Measurements from ENCODE around the gene BCL11A.

BCL11A gene

DNA sequence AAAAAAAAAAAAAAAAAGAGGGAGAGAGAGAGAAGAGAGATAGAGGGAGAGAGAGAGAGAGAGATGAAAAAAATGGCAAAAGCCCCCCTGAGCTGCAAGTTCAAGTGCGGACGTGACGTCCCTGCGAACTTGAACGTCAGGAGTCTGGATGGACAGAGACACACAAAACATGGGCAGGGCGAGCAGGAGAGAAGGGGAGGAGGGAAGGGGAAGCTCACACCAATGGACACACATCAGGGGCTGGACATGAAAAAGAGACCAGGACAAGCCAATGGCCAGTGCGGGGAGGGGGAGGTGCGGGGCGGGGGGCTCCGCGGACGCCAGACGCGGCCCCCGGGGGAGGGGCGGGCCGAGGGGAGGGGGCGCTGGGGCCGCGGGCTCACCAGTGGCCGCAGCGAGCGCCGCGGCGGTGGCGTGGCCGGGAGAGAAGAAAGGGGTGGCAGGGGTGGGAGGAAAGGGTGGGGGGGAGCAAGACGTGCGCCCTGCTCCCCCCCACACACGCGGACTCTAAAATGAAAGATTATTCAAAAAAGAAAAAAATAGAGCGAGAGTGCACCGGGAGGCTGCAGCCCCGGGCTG, at the start of gene BCL11A:
TSS of gene BCL11A (minus strand) at position 160 of the 579 bp plus-strand sequence. CDS start 384 bp downstream, outside the sequence.
- no peaks in the 10 kb centered on the region for H3K36me3 Mint-ChIP-seq (ENCODE audit: low read depth)
- no peak for DNase-seq
- H3K4me1 Mint-ChIP-seq (ENCODE audit: low read depth), result peaks cover 55% of the 10 kb centered on the region
- peaks cover 79% of the 10 kb centered on the region for H3K27me3 Mint-ChIP-seq
- H3K27ac Mint-ChIP-seq, result peak within 1 kb of the TSS; percentile 63
- peak within 1 kb of the TSS; percentile 75 for H3K4me3 Mint-ChIP-seq
- H3K9me3 Mint-ChIP-seq, result no peaks in the 10 kb centered on the region

DNA sequence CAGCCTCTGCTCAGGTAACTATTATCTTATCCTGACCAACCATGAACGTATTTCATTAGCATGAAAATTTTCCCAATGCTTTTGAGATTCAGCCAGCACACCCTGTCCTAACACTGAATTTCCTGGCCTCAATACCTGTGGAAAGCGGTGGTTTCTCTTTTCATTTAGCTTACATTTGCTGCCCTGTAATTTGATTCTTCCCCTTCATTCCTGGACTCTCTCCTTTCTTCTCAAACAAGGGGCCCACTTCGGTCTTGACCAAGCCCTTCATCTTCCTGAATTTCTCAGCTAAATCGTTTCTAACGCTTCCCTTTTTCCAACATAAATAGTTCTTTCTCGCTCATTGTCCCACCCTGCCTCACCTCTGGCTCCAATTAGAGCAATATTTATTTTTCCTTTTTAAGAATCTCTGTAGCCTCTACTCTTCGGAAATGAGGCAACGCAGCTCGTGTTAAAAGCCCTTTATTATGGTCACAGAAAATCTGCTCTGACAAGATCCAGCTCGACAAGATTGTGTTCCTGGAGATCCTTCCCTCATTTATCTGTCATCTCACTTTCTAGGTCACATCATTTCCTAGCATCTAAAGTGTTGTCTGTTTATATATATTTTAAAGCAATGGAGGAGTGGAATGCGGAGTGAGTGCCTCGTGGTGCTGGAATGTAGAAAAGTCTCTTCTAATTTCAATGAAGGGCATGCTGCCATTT, 49.5 kb upstream of the BCL11A start:
- H3K9me3 Mint-ChIP-seq, result no peaks in the 10 kb centered on the region
- peaks cover 5% of the 10 kb centered on the region for H3K27me3 Mint-ChIP-seq
- no peak for DNase-seq
- no peaks in the 10 kb centered on the region for H3K4me1 Mint-ChIP-seq (ENCODE audit: low read depth)
- no peak overlapping the region for H3K27ac Mint-ChIP-seq
- no peaks in the 10 kb centered on the region for H3K36me3 Mint-ChIP-seq (ENCODE audit: low read depth)
- H3K4me3 Mint-ChIP-seq, result no peak overlapping the region

DNA sequence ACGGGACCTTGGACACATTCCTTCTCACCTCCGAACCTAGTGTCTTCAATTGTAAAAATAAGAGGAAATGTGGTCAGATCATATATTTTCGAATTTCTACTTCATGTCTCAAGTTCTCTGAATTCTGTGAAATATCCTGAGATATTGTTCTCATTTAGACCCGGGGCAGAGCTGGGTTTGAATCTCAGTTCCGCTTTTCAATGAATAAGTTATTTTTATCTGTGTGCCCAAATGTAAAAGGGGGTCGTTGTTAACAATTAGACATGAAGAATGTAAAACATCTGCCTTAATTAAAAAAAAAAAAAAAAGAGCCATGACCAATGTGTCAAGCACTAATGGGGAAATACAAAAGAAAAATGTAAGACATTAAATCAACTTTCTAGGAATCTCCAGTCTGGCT, 48.9 kb upstream of the BCL11A start:
- no peaks in the 10 kb centered on the region for H3K4me1 Mint-ChIP-seq (ENCODE audit: low read depth)
- H3K4me3 Mint-ChIP-seq, result no peak overlapping the region
- DNase-seq, result no peak
- H3K9me3 Mint-ChIP-seq, result no peaks in the 10 kb centered on the region
- no peak overlapping the region for H3K27ac Mint-ChIP-seq
- peaks cover 5% of the 10 kb centered on the region for H3K27me3 Mint-ChIP-seq
- no peaks in the 10 kb centered on the region for H3K36me3 Mint-ChIP-seq (ENCODE audit: low read depth)

DNA sequence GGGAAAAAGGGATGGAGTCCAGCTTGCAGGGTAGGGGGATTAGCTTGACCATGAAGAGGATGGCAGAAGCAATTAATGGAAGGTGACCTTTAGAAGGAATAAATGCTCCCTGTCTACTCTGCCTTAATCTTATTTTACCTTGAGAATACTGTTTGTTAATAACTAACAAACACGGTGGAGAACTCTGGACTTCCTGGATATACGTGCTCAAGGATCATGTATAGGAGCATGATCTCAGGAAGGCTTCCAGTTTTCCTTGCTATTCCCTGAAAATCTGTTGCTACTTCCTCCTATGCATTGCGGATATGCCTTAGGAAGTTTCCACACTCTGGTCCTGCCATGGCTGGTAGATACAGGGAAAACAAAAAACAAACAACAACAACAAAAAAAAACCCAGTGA, 44.8 kb upstream of the BCL11A start:
- DNase-seq, result no peak
- Mint-ChIP-seq H3K4me1 (ENCODE audit: low read depth) (no peaks in the 10 kb centered on the region), H3K27ac (no peak overlapping the region), H3K9me3 (no peaks in the 10 kb centered on the region), H3K36me3 (ENCODE audit: low read depth) (no peaks in the 10 kb centered on the region), H3K4me3 (no peak overlapping the region), H3K27me3 (peaks cover 8% of the 10 kb centered on the region)

DNA sequence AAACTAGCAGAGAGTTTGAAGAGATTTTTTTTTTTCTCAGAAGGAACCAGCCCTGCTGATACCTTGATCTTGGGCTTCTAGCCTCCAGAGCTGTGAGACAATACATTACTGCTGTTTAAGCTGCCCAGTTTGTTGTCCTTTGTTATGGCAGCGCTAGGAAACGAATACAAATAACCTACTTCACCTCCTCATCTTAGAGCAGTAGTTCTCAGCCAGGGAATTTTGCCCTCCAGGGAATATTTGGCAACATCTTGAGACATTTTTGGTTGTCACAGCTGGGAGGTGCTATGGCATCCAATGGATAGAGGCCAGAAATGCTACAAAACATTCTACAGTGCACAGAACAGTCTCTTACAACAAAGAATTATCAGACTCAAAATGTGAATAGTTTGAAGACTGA, 43.9 kb upstream of the BCL11A start:
- H3K4me3 Mint-ChIP-seq, result no peak overlapping the region
- peaks cover 6% of the 10 kb centered on the region for H3K9me3 Mint-ChIP-seq
- peaks cover 13% of the 10 kb centered on the region for H3K27me3 Mint-ChIP-seq
- no peaks in the 10 kb centered on the region for H3K4me1 Mint-ChIP-seq (ENCODE audit: low read depth)
- H3K27ac Mint-ChIP-seq, result no peak overlapping the region
- H3K36me3 Mint-ChIP-seq (ENCODE audit: low read depth), result no peaks in the 10 kb centered on the region
- no peak for DNase-seq

DNA sequence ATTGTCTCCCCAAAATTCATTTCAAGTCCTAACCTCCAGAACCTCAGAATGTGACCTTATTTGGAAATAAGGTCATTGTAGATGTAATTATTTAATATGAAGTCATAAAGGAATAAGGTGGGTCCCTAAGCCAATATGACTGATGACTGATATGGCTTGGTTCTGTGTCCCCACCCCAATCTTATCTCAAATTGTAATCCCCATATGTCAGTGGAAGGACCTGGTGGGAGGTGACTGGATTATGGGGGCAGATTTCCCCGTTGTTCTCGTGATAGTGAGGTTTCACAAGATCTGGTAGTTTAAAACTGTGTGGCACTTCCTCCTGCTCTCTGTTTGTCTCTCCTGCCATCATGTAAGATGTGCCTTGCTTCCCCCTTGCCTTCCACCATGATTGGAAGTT, 43.0 kb upstream of the BCL11A start:
- peaks cover 14% of the 10 kb centered on the region for H3K27me3 Mint-ChIP-seq
- no peak for DNase-seq
- H3K9me3 Mint-ChIP-seq, result peaks cover 8% of the 10 kb centered on the region
- H3K4me3 Mint-ChIP-seq, result no peak overlapping the region
- no peaks in the 10 kb centered on the region for H3K4me1 Mint-ChIP-seq (ENCODE audit: low read depth)
- no peaks in the 10 kb centered on the region for H3K36me3 Mint-ChIP-seq (ENCODE audit: low read depth)
- no peak overlapping the region for H3K27ac Mint-ChIP-seq

DNA sequence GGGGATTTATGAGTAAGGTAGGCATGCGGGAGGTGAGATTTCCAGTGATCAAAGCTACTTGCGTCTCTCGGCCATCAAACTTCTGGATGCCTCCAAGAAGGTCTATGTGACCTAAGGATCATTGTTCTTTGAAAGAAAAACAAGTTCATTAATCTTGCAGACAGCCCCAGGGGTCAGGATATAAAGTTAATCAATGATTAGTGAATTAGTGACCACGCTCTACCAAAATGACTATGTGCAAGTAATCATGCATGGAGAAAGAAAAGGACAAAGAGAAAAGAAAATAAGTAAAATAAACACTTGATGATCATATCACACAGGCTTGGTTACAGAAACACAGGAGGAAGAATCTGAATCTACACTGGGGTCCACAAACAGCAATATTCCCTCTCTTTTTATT, 42.5 kb upstream of the BCL11A start:
- Mint-ChIP-seq H3K9me3 (peaks cover 8% of the 10 kb centered on the region), H3K4me3 (no peak overlapping the region), H3K36me3 (ENCODE audit: low read depth) (no peaks in the 10 kb centered on the region), H3K27me3 (peaks cover 18% of the 10 kb centered on the region), H3K4me1 (ENCODE audit: low read depth) (no peaks in the 10 kb centered on the region), H3K27ac (no peak overlapping the region)
- DNase-seq, result no peak

DNA sequence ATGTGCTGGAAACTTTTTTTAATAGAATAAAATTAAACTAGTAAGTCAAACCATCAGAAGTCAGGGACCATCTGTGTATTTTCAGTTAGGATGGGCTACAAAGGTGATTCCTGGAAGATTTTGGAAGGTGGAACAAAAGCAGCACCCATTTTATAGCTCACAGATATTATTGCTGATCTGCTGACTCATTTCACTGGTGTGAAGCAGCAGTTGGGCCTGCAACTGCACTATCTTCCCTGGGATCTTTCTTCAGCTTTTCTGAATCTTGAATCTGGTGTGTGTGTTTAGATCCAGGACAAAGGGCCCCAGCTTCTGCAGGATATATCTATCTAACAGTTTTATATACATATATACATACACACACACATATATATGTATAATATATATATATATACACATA, 35.6 kb upstream of the BCL11A start:
- Mint-ChIP-seq H3K4me3 (no peak overlapping the region), H3K9me3 (peaks cover 8% of the 10 kb centered on the region), H3K4me1 (ENCODE audit: low read depth) (no peaks in the 10 kb centered on the region), H3K27ac (no peak overlapping the region), H3K27me3 (peaks cover 32% of the 10 kb centered on the region), H3K36me3 (ENCODE audit: low read depth) (no peaks in the 10 kb centered on the region)
- no peak for DNase-seq

DNA sequence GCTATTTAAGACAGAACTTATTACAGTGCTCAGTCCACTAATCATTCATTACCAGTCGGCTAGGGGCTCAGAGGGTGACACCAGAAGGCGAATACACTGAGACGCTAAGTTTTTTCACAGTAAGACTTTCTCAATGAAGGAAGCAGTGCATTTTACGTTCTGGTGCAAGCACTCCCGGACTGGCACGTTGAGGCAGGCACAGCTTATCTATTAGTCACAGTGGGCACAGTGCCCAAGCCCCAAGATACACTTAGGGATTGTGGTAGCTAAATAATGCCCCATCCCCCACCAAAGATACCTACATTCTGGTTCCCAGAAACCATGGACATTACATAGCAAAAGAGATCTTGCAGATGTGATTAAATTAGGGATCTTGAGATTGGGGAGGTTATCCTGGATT, 32.6 kb upstream of the BCL11A start:
- Mint-ChIP-seq H3K27me3 (peaks cover 42% of the 10 kb centered on the region), H3K4me1 (ENCODE audit: low read depth) (peaks cover 3% of the 10 kb centered on the region), H3K9me3 (no peaks in the 10 kb centered on the region), H3K27ac (no peak overlapping the region), H3K36me3 (ENCODE audit: low read depth) (no peaks in the 10 kb centered on the region), H3K4me3 (no peak overlapping the region)
- no peak for DNase-seq

DNA sequence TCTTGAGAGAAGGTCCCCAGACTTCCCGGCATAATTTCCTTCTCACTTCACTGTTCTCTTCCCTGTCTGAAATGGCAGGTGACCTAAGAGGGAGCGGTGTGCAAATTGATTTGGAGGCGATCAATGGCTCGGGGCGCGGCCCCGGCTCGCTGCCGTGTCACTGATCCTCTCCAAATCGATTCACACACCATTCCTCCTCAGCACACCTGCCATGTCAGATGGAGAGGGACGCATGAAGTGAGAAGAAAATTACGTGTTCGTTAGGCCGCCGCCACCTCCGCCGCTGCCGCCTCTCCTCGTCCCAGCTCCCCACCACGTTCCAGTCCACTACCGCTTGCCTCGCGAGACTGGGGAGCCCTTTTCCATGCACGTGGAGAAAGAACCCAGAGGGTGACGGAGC, 31.8 kb upstream of the BCL11A start:
- H3K36me3 Mint-ChIP-seq (ENCODE audit: low read depth), result no peaks in the 10 kb centered on the region
- H3K27ac Mint-ChIP-seq, result no peak overlapping the region
- H3K9me3 Mint-ChIP-seq, result no peaks in the 10 kb centered on the region
- peaks cover 44% of the 10 kb centered on the region for H3K27me3 Mint-ChIP-seq
- peaks cover 3% of the 10 kb centered on the region for H3K4me1 Mint-ChIP-seq (ENCODE audit: low read depth)
- H3K4me3 Mint-ChIP-seq, result no peak overlapping the region
- no peak for DNase-seq

DNA sequence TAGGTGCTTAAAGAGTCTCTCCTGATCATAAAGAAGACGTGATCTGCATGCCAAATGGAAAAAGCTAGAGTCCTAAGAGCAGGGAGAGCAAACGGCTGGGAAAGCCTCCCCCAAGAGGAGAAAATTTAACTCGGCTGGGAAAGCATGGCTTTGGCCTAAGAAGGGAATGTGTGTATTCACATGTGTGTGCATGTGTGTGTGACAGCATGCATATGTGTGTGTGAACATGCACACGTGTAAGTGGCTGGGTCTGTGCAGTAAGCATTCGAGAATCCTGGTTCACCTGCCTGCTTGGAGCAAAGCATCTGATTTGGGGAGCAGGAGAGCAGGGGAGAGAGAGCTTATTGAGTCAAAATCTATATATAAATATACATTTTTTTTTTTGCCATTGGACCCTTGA, 30.1 kb upstream of the BCL11A start:
- H3K36me3 Mint-ChIP-seq (ENCODE audit: low read depth), result no peaks in the 10 kb centered on the region
- H3K4me1 Mint-ChIP-seq (ENCODE audit: low read depth), result peaks cover 3% of the 10 kb centered on the region
- no peaks in the 10 kb centered on the region for H3K9me3 Mint-ChIP-seq
- DNase-seq, result no peak
- H3K27ac Mint-ChIP-seq, result no peak overlapping the region
- peaks cover 51% of the 10 kb centered on the region for H3K27me3 Mint-ChIP-seq
- no peak overlapping the region for H3K4me3 Mint-ChIP-seq

DNA sequence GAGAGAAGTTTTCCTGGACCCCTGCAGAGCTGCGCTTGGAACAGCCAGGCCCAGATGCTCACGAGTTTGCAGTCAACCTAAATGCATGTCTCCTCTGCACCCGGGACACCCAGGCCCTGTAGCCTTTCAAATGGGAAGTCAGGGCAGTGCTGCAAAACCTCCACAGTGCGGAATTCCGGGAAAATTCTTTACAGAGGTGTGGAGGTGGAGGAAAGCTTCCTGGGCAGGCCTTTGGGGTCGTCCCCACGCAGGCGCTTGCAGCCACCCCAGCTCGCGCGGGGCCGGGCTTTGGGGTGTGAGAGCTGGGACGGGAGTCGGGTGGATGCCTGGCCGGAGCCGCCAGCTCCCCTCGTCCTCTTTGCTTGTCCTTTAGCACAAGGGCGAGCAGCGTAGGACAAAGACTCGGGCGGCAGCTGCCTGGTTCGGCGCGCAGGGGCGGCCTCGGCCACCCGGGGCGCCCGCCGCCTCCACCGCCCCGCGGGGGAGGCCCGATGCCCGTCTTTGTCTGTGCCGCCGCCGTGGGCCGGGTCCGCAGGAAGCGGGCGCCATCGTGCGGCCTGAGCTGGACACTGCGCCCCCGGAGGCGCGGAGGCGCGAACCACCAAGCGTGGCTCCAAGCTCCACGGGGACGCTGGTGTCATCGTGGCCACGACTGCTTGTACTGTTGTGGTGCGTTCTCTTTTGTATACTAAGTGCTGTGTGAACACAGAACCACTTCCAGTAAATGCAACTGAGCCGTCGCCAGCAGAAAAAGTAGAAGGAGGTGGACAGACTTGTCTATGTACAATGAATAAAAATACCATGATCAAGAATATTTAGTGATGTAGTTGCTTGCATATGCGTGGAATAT, 28.2 kb upstream of the BCL11A start:
- H3K4me3 Mint-ChIP-seq, result no peak overlapping the region

DNA sequence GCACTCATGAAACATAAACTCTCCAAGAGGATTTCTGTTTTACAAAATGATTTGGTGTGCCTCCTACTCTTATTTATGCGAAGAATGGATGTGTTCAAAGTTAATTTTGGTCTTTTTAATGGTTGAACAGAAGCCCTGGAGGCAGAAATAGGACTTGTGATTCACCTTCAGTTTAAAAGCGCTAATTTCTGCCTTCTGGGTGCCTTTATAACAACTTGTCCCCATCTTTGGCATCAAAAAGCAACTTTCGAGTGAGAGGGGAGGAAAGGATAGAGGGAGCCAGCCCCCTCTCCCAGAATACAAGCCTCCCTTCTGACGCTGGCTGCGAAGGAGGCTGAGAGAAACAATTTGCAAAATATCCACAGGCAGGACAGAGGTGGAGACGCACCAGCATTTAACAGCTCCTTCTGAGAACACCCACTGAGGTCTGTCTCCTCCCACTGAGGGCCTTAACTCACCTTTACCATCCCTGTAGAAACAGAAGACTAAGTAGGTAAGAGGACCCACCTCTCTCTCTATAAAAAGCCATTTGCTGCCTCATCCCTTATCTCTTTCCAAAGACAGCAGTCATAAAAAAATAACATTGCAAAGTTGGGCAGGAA, 24.3 kb upstream of the BCL11A start:
- Mint-ChIP-seq H3K4me3 (no peak overlapping the region), H3K4me1 (ENCODE audit: low read depth) (peaks cover 3% of the 10 kb centered on the region), H3K27ac (no peak overlapping the region), H3K9me3 (no peaks in the 10 kb centered on the region), H3K36me3 (ENCODE audit: low read depth) (no peaks in the 10 kb centered on the region), H3K27me3 (peaks cover 38% of the 10 kb centered on the region)
- DNase-seq, result no peak

More for the DNA sequence above, 28.2 kb upstream of the BCL11A start:
- Mint-ChIP-seq H3K27ac (no peak overlapping the region), H3K4me1 (ENCODE audit: low read depth) (peaks cover 3% of the 10 kb centered on the region), H3K27me3 (peaks cover 52% of the 10 kb centered on the region), H3K36me3 (ENCODE audit: low read depth) (no peaks in the 10 kb centered on the region), H3K9me3 (no peaks in the 10 kb centered on the region)
- DNase-seq, result peak; percentile 82

DNA sequence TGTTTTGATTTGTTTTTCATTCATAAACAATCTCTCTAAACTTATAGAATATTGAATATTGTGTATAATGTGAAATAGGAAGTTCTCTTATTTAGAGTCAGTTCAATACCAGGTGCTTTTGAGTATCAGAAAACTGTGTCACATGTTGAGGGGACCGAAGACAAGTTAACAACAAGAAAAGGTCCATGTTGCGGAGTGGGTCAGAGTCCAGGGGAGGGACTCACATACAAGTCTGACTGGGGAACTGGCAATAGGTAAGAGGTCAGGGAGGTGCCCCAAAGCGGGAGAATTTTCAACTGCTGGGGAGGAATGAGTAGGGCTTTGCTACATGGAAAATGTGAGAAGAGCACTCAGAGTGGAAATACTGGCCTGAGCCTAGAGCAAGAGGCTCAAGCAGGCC, 19.8 kb upstream of the BCL11A start:
- Mint-ChIP-seq H3K27ac (no peak overlapping the region), H3K9me3 (no peaks in the 10 kb centered on the region), H3K4me1 (ENCODE audit: low read depth) (no peaks in the 10 kb centered on the region), H3K27me3 (peaks cover 20% of the 10 kb centered on the region), H3K36me3 (ENCODE audit: low read depth) (no peaks in the 10 kb centered on the region), H3K4me3 (no peak overlapping the region)
- DNase-seq, result no peak
